Ishikawa (cell line): ENCODE measurements around the gene DECR2.

ENCODE experiments used
- CEBPB ChIP-seq: IDR thresholded peaks from 2 replicates; pipeline ENCODE4 v1.6.1; 2012
- EGR1 ChIP-seq: IDR thresholded peaks from 2 replicates; pipeline ENCODE4 v1.6.1; 2012
- EP300 ChIP-seq: IDR thresholded peaks from 2 replicates; pipeline ENCODE4 v1.6.1; 2012; ENCODE audit warnings: borderline replicate concordance
- RAD21 ChIP-seq: IDR thresholded peaks from 2 replicates; pipeline ENCODE4 v1.6.1; 2012; ENCODE audit warnings: low read depth
- TCF12 ChIP-seq: IDR thresholded peaks from 2 replicates; pipeline ENCODE4 v1.6.1; 2012; ENCODE audit warnings: low read depth
- TEAD4 ChIP-seq: IDR thresholded peaks from 2 replicates; pipeline ENCODE4 v1.6.1; 2012
- ZBTB7A ChIP-seq: IDR thresholded peaks from 2 replicates; pipeline ENCODE4 v1.6.1; 2012; ENCODE audit warnings: low read depth
- TF ChIP-seq, protein P1 (sequence below): IDR thresholded peaks from 2 replicates; pipeline ENCODE4 v1.6.1; 2012

DNA sequence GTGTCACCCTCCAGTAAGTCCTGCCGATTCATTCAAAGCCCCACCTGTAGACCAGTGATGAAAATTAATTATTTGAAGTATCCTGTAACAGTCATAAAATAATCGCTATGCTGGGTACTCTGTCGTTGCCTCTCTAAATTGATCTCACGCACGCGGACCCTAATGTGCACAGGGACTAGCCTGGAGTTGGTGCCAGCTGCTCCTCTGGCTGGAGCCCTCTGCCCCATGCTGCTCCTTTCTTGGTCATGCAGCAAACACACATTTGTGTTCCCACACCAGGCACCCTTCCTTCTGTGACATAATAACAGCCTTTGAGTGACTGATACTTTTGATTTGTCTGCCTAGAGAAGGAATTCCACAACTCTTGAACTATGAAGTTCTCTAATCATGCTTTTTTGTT lies 39.8 kb downstream of the DECR2 start:
- TF ChIP-seq CEBPB (no peak), TEAD4 (no peak), RAD21 (no peak), ZBTB7A (no peak), TCF12 (no peak), EGR1 (no peak), EP300 (no peak)
- TF ChIP-seq, protein P1, sequence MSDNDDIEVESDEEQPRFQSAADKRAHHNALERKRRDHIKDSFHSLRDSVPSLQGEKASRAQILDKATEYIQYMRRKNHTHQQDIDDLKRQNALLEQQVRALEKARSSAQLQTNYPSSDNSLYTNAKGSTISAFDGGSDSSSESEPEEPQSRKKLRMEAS, result no peak
